A673 (cell line): ENCODE results near the gene TSPO. TPM values are rescaled to one million over a fixed set of nuclear protein-coding genes. Genes with fewer than 3 reads are reported as not detected.

ENCODE experiments used
- BruUV-seq: library from RNA; stranded (reverse); fragments of 400-500 nt; replicated peaks from 2 replicates; lab custom pipeline; 2021; lab: Mats Ljungman, UMichigan
- CTCF ChIA-PET: fragments of 300-600 bp; sonication (Branson Sonifier 250); formaldehyde crosslinking; loops from one replicate; lab custom pipeline; 2022; ENCODE audit warnings: antibody characterized with exemption; lab: Charles Lee
- POLR2A ChIA-PET: fragments of 300-600 bp; sonication (Branson Sonifier 250); formaldehyde crosslinking; loops from one replicate; lab custom pipeline; 2022; ENCODE audit warnings: antibody characterized with exemption; ENCODE audit not compliant: low non-redundant PET; lab: Charles Lee
- DNase-seq: peaks from one replicate; pipeline ENCODE4 v3.0.0-alpha.2; 2015; ENCODE audit warnings: low spot score
- H3K27ac ChIP-seq: fragments of 200-600 bp; sonication (generic); 2 replicates; pipeline ENCODE4 v1.5.1; 2016; ENCODE audit warnings: mixed run types, low read depth, mild to moderate bottlenecking, mixed read lengths, antibody characterized with exemption, low read length; ENCODE audit not compliant: poor library complexity, severe bottlenecking
- H3K27me3 ChIP-seq: fragments of 200-600 bp; sonication (generic); replicated peaks from 2 replicates; pipeline ENCODE4 v1.6.1; 2017; ENCODE audit warnings: mixed run types, low read depth, mild to moderate bottlenecking, mixed read lengths, antibody characterized with exemption, low read length; ENCODE audit not compliant: insufficient read depth, poor library complexity
- H3K36me3 ChIP-seq: fragments of 200-600 bp; sonication (generic); 2 replicates; pipeline ENCODE4 v1.6.1; 2016; ENCODE audit warnings: mixed run types, mild to moderate bottlenecking, mixed read lengths, antibody characterized with exemption, low read length; ENCODE audit not compliant: insufficient read depth, poor library complexity, severe bottlenecking
- H3K4me1 ChIP-seq: fragments of 200-600 bp; sonication (generic); 2 replicates; pipeline ENCODE4 v1.6.1; 2017; ENCODE audit warnings: mixed run types, mild to moderate bottlenecking, mixed read lengths, antibody characterized with exemption, low read length; ENCODE audit not compliant: insufficient read depth, poor library complexity, severe bottlenecking
- H3K4me3 ChIP-seq: fragments of 200-600 bp; sonication (generic); 2 replicates; pipeline ENCODE4 v1.5.1; 2016; ENCODE audit warnings: low read depth, mixed run types, mild to moderate bottlenecking, mixed read lengths, low read length; ENCODE audit not compliant: poor library complexity, severe bottlenecking
- H3K9me3 ChIP-seq: fragments of 200-600 bp; sonication (generic); 2 replicates; pipeline ENCODE4 v1.6.1; 2016; ENCODE audit warnings: mixed run types, low read depth, mild to moderate bottlenecking, mixed read lengths, antibody characterized with exemption, low read length; ENCODE audit not compliant: poor library complexity, severe bottlenecking
- EZH2 ChIP-seq: fragments of 200-600 bp; sonication (generic); IDR thresholded peaks from 2 replicates; pipeline ENCODE4 v1.6.1; 2017; ENCODE audit warnings: borderline replicate concordance, low read depth, mild to moderate bottlenecking, mixed read lengths, antibody characterized with exemption, low read length; ENCODE audit not compliant: poor library complexity, severe bottlenecking
- intact Hi-C: fragments of 100-400 bp; cut with micrococcal nuclease; formaldehyde crosslinking; loops from one replicate; pipeline ENCODE4 v1.10.0; 2022; ENCODE audit not compliant: unreplicated experiment
- total RNA-seq: library from RNA; stranded (reverse); gene quantifications from 2 replicates; pipeline ENCODE4 v1.2.3, GENCODE V29; 2021
- TF ChIP-seq, protein P1 (sequence below): fragments of 300-800, 200-600 bp; sonication (generic); conservative IDR thresholded peaks from 2 replicates; pipeline ENCODE4 v1.5.1; 2017; ENCODE audit warnings: low read depth, mild to moderate bottlenecking, antibody characterized with exemption, low read length, moderate library complexity, mixed read lengths

TSPO gene
- total RNA-seq, 1 experiment from 2014 or later: 105 TPM

DNA sequence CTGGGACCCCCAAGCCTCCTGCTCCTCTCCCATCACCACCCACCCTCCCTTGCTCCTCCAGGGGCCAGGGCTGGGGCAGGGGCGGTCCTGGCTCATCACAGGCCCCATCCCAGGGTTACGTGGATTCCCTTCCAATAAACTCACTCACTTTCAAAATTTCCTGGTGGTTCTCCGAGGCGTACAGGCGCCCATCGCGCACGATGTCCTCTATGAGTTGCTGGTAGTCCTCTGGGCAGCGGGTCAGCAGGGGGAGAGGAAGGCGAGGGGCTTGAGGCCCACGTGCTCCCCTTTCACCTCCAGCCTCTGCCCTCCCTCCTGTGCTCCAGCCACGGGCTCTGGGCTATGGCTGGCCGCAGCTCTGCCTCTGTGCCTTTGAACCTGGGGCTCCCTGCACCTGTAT, 56.0 kb downstream of the TSPO start:
- ChIA-PET CTCF (no interaction called here), POLR2A (no interaction called here)
- BruUV-seq: no TSS peak
- Histone ChIP-seq H3K27me3 (no peaks in the 10 kb centered on the region), H3K36me3 (no peaks in the 10 kb centered on the region), H3K9me3 (no peaks in the 10 kb centered on the region), H3K27ac (no peak overlapping the region), H3K4me1 (no peaks in the 10 kb centered on the region), H3K4me3 (no peak overlapping the region)
- TF ChIP-seq, protein P1, sequence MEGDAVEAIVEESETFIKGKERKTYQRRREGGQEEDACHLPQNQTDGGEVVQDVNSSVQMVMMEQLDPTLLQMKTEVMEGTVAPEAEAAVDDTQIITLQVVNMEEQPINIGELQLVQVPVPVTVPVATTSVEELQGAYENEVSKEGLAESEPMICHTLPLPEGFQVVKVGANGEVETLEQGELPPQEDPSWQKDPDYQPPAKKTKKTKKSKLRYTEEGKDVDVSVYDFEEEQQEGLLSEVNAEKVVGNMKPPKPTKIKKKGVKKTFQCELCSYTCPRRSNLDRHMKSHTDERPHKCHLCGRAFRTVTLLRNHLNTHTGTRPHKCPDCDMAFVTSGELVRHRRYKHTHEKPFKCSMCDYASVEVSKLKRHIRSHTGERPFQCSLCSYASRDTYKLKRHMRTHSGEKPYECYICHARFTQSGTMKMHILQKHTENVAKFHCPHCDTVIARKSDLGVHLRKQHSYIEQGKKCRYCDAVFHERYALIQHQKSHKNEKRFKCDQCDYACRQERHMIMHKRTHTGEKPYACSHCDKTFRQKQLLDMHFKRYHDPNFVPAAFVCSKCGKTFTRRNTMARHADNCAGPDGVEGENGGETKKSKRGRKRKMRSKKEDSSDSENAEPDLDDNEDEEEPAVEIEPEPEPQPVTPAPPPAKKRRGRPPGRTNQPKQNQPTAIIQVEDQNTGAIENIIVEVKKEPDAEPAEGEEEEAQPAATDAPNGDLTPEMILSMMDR: no peak
- TF ChIP-seq EZH2: no peak
- intact Hi-C loops: no loop called here
- DNase-seq: no peak

DNA sequence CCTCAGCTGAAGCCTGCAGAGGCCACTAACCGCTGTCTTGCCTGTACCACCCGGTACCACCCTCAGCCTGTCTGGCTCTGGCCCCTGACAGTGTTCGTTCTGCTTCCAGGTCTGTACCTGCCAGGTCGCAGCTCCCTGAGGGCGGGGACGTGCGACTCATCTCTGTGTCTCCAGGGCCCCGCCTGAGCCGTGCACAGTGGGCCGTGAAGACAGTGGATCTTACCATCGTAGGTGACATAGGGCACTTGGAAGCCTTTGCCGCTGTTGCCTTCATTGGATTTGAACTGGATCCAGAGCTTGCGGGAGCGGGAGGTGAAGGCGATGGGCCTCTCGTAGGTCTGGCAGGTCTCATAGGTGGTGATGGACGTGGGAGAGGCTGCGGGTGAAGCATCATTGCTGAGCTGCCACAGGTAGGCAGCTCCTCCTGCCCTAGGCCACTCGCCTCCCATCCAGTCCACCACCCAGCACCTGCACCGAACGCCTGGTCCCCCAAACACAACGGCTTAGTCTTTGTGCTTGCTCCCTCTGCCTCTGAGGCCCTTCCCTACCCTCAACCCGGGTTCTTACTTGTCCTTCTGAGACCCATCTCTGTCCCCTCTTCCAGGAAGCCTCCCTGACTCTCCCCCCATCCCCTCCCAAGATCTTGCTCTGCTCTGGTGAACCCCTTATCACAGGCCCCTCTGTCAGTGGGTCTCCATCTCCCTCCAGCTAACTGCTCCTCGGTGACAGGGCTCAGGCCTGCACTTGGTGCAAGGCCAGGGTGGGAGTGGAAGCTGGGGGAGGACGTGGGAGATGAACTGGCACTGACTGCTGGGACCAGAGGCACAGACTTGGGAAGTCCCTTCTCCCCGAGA, 56.7 kb downstream of the TSPO start:
- TF ChIP-seq EZH2: no peak
- TF ChIP-seq, protein P1: no peak
- POLR2A ChIA-PET: no interaction called here
- no peaks in the 10 kb centered on the region for H3K36me3 ChIP-seq
- CTCF ChIA-PET: no interaction called here
- H3K27me3 ChIP-seq: no peaks in the 10 kb centered on the region
- no peaks in the 10 kb centered on the region for H3K9me3 ChIP-seq
- no peaks in the 10 kb centered on the region for H3K4me1 ChIP-seq
- H3K4me3 ChIP-seq: no peak overlapping the region
- BruUV-seq: no TSS peak
- no peak overlapping the region for H3K27ac ChIP-seq
- intact Hi-C loops: no loop called here
- no peak for DNase-seq

DNA sequence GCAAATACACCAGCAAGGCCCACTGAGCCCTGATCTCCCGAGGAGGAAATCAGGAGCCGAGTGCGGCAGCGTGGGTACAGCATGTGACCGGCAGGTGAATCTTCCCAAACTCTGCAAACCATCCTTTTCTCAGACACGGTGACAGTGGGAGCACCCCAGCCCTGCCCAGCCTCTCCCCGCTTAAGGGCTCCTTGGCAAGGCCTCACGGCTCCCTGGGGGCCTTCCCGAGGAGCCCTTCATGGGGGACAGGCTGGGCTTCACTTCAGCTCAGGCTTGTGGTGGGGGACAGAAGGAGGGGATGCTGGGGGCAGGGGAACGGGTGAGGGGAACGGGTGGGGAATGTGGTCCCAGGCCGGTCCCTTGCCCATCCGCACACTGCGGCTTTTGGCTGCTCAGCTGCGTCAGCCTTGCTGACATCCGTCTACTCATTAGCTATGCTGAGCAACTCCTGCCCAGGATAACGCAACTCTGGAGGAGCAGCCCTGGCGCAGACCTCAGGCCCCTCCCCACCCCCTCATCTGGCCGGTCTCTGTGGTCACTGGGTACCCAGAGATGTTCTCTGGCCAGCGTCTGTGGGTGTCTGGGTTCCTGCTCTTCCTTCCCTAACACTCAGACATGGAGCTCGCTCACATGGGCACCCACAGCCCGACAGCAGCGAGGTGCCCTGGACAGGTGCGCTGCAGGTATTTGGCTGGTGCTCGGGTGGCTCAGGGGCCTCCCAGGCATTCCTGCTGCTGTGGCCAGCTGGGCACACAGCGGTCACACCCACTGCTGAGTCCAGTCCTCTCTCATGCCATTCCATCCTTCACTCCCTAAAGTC, 57.6 kb downstream of the TSPO start:
- DNase-seq: no peak
- intact Hi-C loops: no loop called here
- Histone ChIP-seq H3K36me3 (no peaks in the 10 kb centered on the region), H3K27ac (no peak overlapping the region), H3K27me3 (no peaks in the 10 kb centered on the region), H3K4me3 (no peak overlapping the region), H3K4me1 (no peaks in the 10 kb centered on the region), H3K9me3 (no peaks in the 10 kb centered on the region)
- ChIA-PET POLR2A (interaction anchor here (0.6 kb wide), 1 partner anchor 504 kb away, joined by 15 read pairs; no protein-coding TSS in a partner anchor), CTCF (no interaction called here)
- no TSS peak for BruUV-seq
- TF ChIP-seq EZH2: no peak
- TF ChIP-seq, protein P1: no peak
